ENCODE data around the gene TOMM40. TPM values are rescaled to one million over a fixed set of nuclear protein-coding genes. Genes with fewer than 3 reads are reported as not detected.
A peak's percentile ranks its signal among the peaks of the same experiment; 100 is the strongest.

Gene TOMM40
- total and polyA plus RNA-seq, 9 of the 15 experiments (the other 6 are each of a cell fraction or from before 2014, with no cell fraction given), result 0.89 to 290 (median 160) TPM

DNA sequence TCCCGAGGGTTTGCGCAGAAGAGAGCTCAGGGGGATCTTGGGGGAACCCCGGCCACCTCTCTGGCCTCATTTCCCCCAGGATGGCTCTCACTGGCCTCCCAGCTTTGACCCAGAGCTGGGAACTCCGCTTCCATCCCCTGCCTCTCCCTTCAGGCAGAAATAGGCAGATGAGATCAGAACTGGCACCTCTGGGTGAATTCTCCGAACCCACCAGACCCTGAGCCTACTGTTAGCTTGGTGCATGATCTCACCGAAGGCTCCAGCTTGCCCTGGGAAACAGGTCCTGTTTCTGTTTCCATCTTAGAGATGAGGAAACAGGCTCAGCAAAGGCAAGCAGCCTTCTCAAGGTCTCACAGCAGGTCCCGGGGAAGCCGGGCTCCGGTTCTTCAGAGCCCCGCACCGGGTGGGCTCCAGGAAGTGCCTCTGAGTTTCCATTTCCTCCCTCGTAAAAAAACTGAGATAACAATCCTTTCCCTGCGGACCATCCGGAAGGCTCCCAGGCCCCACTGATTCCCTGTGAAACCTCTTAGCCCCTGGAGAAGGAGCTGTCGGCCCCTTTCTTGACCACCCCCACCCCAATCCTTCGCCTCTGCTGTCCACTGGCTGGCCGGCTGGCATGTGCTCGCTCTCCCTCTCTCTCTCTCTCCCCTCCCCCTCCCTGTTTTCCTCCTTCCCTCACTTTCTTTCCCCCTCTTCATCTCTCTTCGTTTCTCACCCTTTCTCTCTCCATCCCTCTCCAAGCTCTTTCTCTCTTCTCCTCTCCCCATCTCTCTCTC, 42.8 kb upstream of the TOMM40 start (continued):
- TF ChIP-seq, protein P1, sequence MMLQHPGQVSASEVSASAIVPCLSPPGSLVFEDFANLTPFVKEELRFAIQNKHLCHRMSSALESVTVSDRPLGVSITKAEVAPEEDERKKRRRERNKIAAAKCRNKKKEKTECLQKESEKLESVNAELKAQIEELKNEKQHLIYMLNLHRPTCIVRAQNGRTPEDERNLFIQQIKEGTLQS (IDR thresholded peaks at IDR 0.05), result no peak
- TF ChIP-seq, protein P1 (CRISPR knock-in tag; conservative IDR thresholded peaks at IDR 0.05), result 0 out of 2 replicates have a peak, but pooled peaks have one; percentile 24
- peak in 1 of 2 experiments; percentile 34; a peak in 1 of 4 replicates for TF ChIP-seq HDAC1 (IDR thresholded peaks at IDR 0.05)
- TF ChIP-seq, protein P2, sequence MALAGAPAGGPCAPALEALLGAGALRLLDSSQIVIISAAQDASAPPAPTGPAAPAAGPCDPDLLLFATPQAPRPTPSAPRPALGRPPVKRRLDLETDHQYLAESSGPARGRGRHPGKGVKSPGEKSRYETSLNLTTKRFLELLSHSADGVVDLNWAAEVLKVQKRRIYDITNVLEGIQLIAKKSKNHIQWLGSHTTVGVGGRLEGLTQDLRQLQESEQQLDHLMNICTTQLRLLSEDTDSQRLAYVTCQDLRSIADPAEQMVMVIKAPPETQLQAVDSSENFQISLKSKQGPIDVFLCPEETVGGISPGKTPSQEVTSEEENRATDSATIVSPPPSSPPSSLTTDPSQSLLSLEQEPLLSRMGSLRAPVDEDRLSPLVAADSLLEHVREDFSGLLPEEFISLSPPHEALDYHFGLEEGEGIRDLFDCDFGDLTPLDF (CRISPR knock-in tag; IDR thresholded peaks at IDR 0.05), result 0 out of 2 replicates have a peak, but pooled peaks have one; percentile 55
- TF ChIP-seq PHF20 (IDR thresholded peaks at IDR 0.05; ENCODE audit: partially characterized antibody), result no peak
- TF ChIP-seq, protein P3, sequence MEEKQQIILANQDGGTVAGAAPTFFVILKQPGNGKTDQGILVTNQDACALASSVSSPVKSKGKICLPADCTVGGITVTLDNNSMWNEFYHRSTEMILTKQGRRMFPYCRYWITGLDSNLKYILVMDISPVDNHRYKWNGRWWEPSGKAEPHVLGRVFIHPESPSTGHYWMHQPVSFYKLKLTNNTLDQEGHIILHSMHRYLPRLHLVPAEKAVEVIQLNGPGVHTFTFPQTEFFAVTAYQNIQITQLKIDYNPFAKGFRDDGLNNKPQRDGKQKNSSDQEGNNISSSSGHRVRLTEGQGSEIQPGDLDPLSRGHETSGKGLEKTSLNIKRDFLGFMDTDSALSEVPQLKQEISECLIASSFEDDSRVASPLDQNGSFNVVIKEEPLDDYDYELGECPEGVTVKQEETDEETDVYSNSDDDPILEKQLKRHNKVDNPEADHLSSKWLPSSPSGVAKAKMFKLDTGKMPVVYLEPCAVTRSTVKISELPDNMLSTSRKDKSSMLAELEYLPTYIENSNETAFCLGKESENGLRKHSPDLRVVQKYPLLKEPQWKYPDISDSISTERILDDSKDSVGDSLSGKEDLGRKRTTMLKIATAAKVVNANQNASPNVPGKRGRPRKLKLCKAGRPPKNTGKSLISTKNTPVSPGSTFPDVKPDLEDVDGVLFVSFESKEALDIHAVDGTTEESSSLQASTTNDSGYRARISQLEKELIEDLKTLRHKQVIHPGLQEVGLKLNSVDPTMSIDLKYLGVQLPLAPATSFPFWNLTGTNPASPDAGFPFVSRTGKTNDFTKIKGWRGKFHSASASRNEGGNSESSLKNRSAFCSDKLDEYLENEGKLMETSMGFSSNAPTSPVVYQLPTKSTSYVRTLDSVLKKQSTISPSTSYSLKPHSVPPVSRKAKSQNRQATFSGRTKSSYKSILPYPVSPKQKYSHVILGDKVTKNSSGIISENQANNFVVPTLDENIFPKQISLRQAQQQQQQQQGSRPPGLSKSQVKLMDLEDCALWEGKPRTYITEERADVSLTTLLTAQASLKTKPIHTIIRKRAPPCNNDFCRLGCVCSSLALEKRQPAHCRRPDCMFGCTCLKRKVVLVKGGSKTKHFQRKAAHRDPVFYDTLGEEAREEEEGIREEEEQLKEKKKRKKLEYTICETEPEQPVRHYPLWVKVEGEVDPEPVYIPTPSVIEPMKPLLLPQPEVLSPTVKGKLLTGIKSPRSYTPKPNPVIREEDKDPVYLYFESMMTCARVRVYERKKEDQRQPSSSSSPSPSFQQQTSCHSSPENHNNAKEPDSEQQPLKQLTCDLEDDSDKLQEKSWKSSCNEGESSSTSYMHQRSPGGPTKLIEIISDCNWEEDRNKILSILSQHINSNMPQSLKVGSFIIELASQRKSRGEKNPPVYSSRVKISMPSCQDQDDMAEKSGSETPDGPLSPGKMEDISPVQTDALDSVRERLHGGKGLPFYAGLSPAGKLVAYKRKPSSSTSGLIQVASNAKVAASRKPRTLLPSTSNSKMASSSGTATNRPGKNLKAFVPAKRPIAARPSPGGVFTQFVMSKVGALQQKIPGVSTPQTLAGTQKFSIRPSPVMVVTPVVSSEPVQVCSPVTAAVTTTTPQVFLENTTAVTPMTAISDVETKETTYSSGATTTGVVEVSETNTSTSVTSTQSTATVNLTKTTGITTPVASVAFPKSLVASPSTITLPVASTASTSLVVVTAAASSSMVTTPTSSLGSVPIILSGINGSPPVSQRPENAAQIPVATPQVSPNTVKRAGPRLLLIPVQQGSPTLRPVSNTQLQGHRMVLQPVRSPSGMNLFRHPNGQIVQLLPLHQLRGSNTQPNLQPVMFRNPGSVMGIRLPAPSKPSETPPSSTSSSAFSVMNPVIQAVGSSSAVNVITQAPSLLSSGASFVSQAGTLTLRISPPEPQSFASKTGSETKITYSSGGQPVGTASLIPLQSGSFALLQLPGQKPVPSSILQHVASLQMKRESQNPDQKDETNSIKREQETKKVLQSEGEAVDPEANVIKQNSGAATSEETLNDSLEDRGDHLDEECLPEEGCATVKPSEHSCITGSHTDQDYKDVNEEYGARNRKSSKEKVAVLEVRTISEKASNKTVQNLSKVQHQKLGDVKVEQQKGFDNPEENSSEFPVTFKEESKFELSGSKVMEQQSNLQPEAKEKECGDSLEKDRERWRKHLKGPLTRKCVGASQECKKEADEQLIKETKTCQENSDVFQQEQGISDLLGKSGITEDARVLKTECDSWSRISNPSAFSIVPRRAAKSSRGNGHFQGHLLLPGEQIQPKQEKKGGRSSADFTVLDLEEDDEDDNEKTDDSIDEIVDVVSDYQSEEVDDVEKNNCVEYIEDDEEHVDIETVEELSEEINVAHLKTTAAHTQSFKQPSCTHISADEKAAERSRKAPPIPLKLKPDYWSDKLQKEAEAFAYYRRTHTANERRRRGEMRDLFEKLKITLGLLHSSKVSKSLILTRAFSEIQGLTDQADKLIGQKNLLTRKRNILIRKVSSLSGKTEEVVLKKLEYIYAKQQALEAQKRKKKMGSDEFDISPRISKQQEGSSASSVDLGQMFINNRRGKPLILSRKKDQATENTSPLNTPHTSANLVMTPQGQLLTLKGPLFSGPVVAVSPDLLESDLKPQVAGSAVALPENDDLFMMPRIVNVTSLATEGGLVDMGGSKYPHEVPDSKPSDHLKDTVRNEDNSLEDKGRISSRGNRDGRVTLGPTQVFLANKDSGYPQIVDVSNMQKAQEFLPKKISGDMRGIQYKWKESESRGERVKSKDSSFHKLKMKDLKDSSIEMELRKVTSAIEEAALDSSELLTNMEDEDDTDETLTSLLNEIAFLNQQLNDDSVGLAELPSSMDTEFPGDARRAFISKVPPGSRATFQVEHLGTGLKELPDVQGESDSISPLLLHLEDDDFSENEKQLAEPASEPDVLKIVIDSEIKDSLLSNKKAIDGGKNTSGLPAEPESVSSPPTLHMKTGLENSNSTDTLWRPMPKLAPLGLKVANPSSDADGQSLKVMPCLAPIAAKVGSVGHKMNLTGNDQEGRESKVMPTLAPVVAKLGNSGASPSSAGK (IDR thresholded peaks at IDR 0.05), result peak; percentile 75
- TF ChIP-seq, protein P4, sequence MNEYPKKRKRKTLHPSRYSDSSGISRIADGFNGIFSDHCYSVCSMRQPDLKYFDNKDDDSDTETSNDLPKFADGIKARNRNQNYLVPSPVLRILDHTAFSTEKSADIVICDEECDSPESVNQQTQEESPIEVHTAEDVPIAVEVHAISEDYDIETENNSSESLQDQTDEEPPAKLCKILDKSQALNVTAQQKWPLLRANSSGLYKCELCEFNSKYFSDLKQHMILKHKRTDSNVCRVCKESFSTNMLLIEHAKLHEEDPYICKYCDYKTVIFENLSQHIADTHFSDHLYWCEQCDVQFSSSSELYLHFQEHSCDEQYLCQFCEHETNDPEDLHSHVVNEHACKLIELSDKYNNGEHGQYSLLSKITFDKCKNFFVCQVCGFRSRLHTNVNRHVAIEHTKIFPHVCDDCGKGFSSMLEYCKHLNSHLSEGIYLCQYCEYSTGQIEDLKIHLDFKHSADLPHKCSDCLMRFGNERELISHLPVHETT (CRISPR knock-in tag; conservative IDR thresholded peaks at IDR 0.05 in 1 of 2, IDR thresholded peaks at IDR 0.05 in 1 of 2), result no peak
- TF ChIP-seq NRF1 (conservative IDR thresholded peaks at IDR 0.05 in 1 of 2, IDR thresholded peaks at IDR 0.05 in 1 of 2), result 0 out of 4 replicates have a peak, but pooled peaks of 1 of the 2 experiments have one; percentile 23
- TF ChIP-seq OTX1 (CRISPR knock-in tag; IDR thresholded peaks at IDR 0.05), result peak; percentile 73; the same call in 1 of the 2 replicates

All from K562 (cell line).